DOHH2 (cell line): ENCODE data around the gene PLB1.

Experiments used
- H3F3A ChIP-seq: fragments of 200-600 bp; sonication (generic), shearing (Covaris generic); 2 replicates; pipeline ENCODE4 v1.6.0; 2016; ENCODE audit warnings: antibody characterized with exemption, mild to moderate bottlenecking; ENCODE audit not compliant: control insufficient read depth, insufficient read depth
- H3K27ac ChIP-seq: fragments of 200-600 bp; sonication (generic); 2 replicates; pipeline ENCODE4 v1.5.1; 2014; ENCODE audit warnings: low read depth, mild to moderate bottlenecking, low read length, moderate library complexity
- H3K27me3 ChIP-seq: fragments of 200-600 bp; sonication (generic); 2 replicates; pipeline ENCODE4 v1.6.1; 2014; ENCODE audit warnings: mild to moderate bottlenecking, low read length, mixed read lengths; ENCODE audit not compliant: control insufficient read depth
- H3K36me3 ChIP-seq: fragments of 200-600 bp; sonication (generic); 2 replicates; pipeline ENCODE4 v1.6.1; 2014; ENCODE audit warnings: mild to moderate bottlenecking, low read length, moderate library complexity, mixed read lengths; ENCODE audit not compliant: control insufficient read depth
- H3K4me1 ChIP-seq: fragments of 200-600 bp; sonication (generic); 2 replicates; pipeline ENCODE4 v1.6.1; 2014; ENCODE audit warnings: mild to moderate bottlenecking, low read length, mixed read lengths; ENCODE audit not compliant: control insufficient read depth
- H3K4me2 ChIP-seq: fragments of 200-600 bp; sonication (generic); 2 replicates; pipeline ENCODE4 v1.6.0; 2014; ENCODE audit warnings: mild to moderate bottlenecking, low read length, moderate library complexity
- H3K4me3 ChIP-seq: fragments of 200-600 bp; sonication (generic); 2 replicates; pipeline ENCODE4 v1.5.1; 2014; ENCODE audit warnings: mild to moderate bottlenecking, low read length, mixed read lengths
- H3K79me2 ChIP-seq: fragments of 200-600 bp; sonication (generic); 2 replicates; pipeline ENCODE4 v1.6.1; 2014; ENCODE audit warnings: mild to moderate bottlenecking, low read length, mixed read lengths; ENCODE audit not compliant: control insufficient read depth
- H3K9me2 ChIP-seq: fragments of 200-600 bp; sonication (generic); replicated peaks from 2 replicates; pipeline ENCODE4 v1.6.1; 2014; ENCODE audit warnings: mild to moderate bottlenecking, low read length, mixed read lengths; ENCODE audit not compliant: control insufficient read depth
- H3K9me3 ChIP-seq: fragments of 200-600 bp; sonication (generic); 2 replicates; pipeline ENCODE4 v1.6.1; 2014; ENCODE audit warnings: antibody characterized with exemption, low read length, mixed read lengths; ENCODE audit not compliant: control insufficient read depth, insufficient read depth
- H4K20me1 ChIP-seq: fragments of 200-600 bp; sonication (generic); 2 replicates; pipeline ENCODE4 v1.6.0; 2014; ENCODE audit warnings: low read depth, mild to moderate bottlenecking, antibody characterized with exemption, low read length, moderate library complexity; ENCODE audit not compliant: control insufficient read depth, insufficient read depth
- EZH2phosphoT487 ChIP-seq: fragments of 200-600 bp; sonication (generic); IDR thresholded peaks from 2 replicates; pipeline ENCODE4 v1.6.1; 2017; ENCODE audit warnings: borderline replicate concordance, mild to moderate bottlenecking, antibody characterized with exemption, low read length, moderate library complexity, mixed read lengths
- TF ChIP-seq, protein P1 (sequence below): fragments of 200-600 bp; sonication (generic); IDR thresholded peaks from one replicate; pipeline ENCODE4 v1.5.1; 2014; ENCODE audit warnings: antibody characterized with exemption, mild to moderate bottlenecking, low read depth, low read length; ENCODE audit not compliant: poor library complexity, severe bottlenecking

Gene PLB1

GRCh38 chr2:28488858-28489575, 6.8 kb upstream of the PLB1 start:
- H3K4me3 ChIP-seq = no peak overlapping the region
- no peaks in the 10 kb centered on the region for H3K36me3 ChIP-seq
- no peaks in the 10 kb centered on the region for H3F3A ChIP-seq
- no peaks in the 10 kb centered on the region; the same call in 1 of the 2 replicates for H3K27me3 ChIP-seq
- no peak overlapping the region for H3K4me2 ChIP-seq
- H3K4me1 ChIP-seq = no peaks in the 10 kb centered on the region
- no peak overlapping the region for H3K27ac ChIP-seq
- no peak for TF ChIP-seq EZH2phosphoT487
- TF ChIP-seq, protein P1, sequence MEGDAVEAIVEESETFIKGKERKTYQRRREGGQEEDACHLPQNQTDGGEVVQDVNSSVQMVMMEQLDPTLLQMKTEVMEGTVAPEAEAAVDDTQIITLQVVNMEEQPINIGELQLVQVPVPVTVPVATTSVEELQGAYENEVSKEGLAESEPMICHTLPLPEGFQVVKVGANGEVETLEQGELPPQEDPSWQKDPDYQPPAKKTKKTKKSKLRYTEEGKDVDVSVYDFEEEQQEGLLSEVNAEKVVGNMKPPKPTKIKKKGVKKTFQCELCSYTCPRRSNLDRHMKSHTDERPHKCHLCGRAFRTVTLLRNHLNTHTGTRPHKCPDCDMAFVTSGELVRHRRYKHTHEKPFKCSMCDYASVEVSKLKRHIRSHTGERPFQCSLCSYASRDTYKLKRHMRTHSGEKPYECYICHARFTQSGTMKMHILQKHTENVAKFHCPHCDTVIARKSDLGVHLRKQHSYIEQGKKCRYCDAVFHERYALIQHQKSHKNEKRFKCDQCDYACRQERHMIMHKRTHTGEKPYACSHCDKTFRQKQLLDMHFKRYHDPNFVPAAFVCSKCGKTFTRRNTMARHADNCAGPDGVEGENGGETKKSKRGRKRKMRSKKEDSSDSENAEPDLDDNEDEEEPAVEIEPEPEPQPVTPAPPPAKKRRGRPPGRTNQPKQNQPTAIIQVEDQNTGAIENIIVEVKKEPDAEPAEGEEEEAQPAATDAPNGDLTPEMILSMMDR = no peak
- H3K9me2 ChIP-seq = no peaks in the 10 kb centered on the region
- H3K79me2 ChIP-seq = no peaks in the 10 kb centered on the region
- H4K20me1 ChIP-seq = no peaks in the 10 kb centered on the region
- H3K9me3 ChIP-seq = no peaks in the 10 kb centered on the region

- Histone ChIP-seq H3K27ac (no peak overlapping the region), H3K4me3 (no peak overlapping the region), H3K9me2 (no peaks in the 10 kb centered on the region), H4K20me1 (no peaks in the 10 kb centered on the region), H3K4me1 (no peaks in the 10 kb centered on the region), H3F3A (no peaks in the 10 kb centered on the region), H3K79me2 (no peaks in the 10 kb centered on the region), H3K4me2 (no peak overlapping the region), H3K27me3 (no peaks in the 10 kb centered on the region; the same call in 1 of the 2 replicates), H3K36me3 (no peaks in the 10 kb centered on the region), H3K9me3 (no peaks in the 10 kb centered on the region)
- no peak for TF ChIP-seq EZH2phosphoT487
- TF ChIP-seq, protein P1 = no peak
Measured at GRCh38 chr2:28490558-28490957, 5.3 kb upstream of the PLB1 start.

DNA sequence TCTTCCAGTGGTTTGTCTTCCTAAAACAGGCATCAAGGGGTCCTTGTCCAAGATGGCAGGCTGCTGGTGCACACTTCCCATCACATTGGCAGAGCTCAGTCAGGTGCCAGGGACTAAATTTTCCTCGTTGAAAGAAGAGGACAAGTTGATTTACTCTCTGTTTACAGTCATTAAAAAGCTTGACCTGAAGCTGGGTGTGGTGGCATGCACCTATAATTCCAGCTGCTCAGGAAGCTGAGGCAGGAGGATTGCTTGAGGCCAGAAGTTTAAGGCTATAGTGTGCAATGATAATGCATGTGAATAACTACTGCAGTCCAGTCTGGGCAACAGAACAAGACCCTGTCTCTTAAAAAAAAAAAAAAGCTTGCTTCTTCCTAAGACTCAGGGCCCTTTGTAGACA, 3.6 kb upstream of the PLB1 start:
- Histone ChIP-seq H3K9me2 (no peaks in the 10 kb centered on the region), H3K9me3 (no peaks in the 10 kb centered on the region), H3F3A (no peaks in the 10 kb centered on the region), H3K36me3 (no peaks in the 10 kb centered on the region), H3K27me3 (peaks cover 8% of the 10 kb centered on the region; the same call in 1 of the 2 replicates), H3K4me3 (no peak overlapping the region), H3K27ac (no peak overlapping the region), H3K4me1 (no peaks in the 10 kb centered on the region), H3K4me2 (no peak overlapping the region), H3K79me2 (no peaks in the 10 kb centered on the region), H4K20me1 (no peaks in the 10 kb centered on the region)
- TF ChIP-seq, protein P1 = no peak
- TF ChIP-seq EZH2phosphoT487 = no peak
